NCI-H187 (cell line): Measurements from ENCODE around the gene MKI67.
"Not testable (repeated sequence)": the region's sequence is repeated elsewhere in the genome, so short reads cannot be mapped to it uniquely, and the experiment has no call there.

Experiments
- DNase-seq, 2 experiments: peaks; one replicate each; lab custom pipeline; 2025; lab: John Stamatoyannopoulos, UW

MKI67 gene, protein sequence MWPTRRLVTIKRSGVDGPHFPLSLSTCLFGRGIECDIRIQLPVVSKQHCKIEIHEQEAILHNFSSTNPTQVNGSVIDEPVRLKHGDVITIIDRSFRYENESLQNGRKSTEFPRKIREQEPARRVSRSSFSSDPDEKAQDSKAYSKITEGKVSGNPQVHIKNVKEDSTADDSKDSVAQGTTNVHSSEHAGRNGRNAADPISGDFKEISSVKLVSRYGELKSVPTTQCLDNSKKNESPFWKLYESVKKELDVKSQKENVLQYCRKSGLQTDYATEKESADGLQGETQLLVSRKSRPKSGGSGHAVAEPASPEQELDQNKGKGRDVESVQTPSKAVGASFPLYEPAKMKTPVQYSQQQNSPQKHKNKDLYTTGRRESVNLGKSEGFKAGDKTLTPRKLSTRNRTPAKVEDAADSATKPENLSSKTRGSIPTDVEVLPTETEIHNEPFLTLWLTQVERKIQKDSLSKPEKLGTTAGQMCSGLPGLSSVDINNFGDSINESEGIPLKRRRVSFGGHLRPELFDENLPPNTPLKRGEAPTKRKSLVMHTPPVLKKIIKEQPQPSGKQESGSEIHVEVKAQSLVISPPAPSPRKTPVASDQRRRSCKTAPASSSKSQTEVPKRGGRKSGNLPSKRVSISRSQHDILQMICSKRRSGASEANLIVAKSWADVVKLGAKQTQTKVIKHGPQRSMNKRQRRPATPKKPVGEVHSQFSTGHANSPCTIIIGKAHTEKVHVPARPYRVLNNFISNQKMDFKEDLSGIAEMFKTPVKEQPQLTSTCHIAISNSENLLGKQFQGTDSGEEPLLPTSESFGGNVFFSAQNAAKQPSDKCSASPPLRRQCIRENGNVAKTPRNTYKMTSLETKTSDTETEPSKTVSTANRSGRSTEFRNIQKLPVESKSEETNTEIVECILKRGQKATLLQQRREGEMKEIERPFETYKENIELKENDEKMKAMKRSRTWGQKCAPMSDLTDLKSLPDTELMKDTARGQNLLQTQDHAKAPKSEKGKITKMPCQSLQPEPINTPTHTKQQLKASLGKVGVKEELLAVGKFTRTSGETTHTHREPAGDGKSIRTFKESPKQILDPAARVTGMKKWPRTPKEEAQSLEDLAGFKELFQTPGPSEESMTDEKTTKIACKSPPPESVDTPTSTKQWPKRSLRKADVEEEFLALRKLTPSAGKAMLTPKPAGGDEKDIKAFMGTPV (N-terminal part only)

DNA sequence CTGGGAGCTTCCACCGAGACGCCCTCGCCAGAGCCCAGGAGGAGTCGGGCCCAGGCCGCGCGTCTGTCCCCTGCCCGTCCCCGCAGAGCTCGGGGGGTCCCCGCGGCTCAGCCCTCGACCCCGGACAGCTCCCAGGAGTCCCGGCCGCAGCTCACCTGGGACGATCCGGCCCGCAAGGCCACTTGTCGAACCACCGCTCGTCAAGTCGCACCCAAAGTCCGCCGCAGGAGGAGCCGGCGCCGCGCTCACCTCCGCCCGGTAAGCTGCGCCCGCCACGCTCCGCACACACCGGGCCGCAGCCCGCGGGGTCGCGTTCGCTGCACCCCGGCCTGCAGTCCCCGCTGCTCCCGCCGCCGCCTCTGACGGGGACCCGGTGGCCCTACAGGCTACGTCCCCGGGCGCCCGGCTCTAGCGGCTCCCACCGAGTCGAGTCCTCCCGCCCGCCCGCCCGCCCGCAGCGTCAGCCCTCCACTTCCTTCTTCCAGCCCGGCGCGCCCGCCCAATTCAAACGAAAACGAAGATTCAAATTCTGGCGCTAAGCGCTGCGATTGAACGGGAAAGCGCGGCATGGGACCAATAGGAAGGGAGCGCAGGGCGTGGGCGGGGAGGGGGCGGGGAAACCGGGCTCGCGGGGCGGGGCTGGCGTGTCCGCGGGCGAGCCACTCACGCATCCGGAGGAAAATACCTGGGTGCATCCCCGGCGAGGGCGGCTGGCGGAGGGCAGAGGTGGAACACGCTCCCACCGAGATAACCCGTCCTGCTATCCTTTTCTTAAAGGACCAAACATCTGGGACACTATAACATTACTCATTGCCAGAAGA is at the start of gene MKI67:
TSS of gene MKI67 (minus strand) at position 480 of the 821 bp plus-strand sequence. CDS start 756 bp downstream, outside the sequence.
- DNase-seq: peak; percentile 58 to 80

- no peak for DNase-seq
Observed at GRCh38 chr10:128174581-128175559, 48.6 kb upstream of the MKI67 start.

- no peak for DNase-seq
Observed at GRCh38 chr10:128173386-128173785, 47.2 kb upstream of the MKI67 start.

- DNase-seq: no peak
Observed at GRCh38 chr10:128172756-128173155, 46.5 kb upstream of the MKI67 start.

DNA sequence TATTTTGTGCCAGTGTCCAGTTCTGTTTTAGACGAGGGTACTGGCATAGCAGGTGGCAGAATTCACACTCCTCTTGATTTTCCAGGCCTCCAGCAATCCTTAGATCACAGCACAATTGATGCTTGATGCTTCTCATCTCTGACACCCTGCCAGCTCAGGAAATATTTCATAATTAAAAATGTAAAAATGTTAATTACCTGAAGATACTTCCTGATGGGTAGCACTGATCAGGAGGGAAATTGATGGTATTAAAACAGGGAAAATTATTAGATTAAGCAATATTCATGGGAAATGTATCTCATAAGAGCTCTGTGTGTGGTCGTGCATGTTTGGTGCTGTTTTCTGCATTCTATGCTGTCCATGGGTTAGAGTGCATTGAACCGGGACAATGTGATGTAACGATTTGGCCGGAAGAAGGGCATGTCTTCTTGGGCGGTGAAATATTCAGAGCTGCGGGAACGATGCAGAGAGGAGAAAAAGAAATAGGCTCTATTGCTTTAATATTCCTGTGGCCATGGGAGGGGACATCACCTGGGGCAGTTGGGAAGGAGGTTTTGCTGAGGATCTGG is 43.7 kb upstream of the MKI67 start:
- no peak for DNase-seq

DNA sequence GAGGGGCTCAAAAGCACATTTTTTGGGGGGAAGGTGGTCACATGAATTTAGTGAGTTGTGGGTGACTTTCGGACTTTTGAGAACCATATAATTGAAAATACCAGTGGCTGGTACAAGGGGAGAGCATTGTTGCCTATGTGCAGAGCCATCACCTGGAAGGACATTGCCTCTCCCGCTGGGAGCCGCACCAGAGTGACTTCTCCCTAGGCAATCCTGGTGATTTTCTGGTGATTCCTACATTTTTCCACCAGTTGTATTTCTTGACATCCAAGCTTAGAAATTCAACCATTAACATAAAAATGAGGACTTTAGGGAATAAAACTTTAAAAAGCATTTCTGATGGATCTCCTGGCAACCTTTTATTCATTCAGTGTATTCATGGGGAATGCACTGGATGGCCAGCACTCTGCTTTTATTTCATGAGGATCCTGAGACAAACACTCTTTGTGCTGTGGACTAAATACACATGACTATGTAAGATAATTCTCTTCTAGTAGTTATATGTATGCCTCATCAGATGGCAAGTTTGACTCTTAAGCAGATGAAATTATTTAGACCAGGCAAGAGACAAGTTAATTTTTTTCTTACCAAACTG is 41.8 kb upstream of the MKI67 start:
- no peak for DNase-seq

- DNase-seq: not testable (repeated sequence)
Observed at GRCh38 chr10:128167123-128167522, 40.9 kb upstream of the MKI67 start.

DNA sequence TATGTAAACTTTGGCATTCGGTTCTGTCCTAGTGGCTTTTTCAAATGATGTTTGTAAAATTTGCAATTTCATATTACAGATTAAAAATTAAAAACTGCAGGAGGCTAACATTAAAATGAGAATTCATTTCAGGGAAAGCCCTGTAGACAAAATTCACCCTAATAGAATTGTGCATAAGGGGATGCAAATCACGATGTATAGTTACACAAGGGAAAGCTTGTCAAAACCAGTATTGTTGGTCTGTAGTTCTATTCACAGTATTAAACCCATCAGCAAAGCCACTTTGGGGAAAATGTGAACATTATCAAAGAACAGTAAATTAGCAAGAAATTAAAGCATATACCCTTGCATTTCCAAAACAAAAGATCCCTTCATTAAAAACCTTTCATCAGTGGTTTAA is 39.9 kb upstream of the MKI67 start:
- no peak for DNase-seq

- DNase-seq: no peak
Observed at GRCh38 chr10:128165536-128165935, 39.3 kb upstream of the MKI67 start.

DNA sequence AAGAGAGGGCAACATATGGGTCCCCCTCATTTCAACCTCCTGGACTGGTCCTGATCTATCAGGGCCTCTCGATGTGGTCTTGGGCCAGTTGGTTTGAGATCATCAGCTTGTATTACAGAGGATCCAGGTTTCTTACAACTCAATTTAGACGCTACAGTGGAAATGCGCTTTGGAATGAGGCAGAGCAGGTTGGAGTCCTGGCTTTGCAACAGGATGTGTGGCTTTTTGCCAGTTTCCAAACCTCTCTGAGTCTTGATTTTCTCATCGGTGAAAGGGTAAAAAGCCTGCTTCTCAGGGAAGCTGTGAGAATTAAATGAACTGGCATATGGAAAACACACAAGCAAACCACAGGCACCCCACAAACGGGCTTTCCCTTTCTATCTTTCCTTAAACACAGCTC is 37.5 kb upstream of the MKI67 start:
- DNase-seq: no peak

DNA sequence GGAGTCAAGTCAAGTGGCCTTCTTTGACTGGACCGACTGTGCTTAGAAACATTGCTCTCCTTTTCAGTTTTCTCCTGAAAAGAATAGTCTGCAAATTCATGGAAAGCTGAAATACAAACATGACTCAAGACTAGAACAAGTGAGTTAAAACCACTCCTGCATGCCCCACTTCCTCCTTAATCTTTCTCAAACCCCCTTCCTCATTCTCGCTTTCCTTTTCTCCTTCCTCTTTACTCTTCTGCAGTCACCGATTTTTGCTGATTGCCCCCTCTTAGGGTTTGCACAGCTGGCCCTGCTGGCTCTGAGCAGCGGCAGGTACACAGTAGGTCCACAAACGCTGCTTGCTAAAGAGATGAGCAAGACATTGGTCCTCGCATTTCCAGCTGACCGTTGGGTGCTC is 34.8 kb upstream of the MKI67 start:
- DNase-seq: no peak

GRCh38 chr10:128160297-128160711 is 34.1 kb upstream of the MKI67 start:
- DNase-seq: no peak

DNA sequence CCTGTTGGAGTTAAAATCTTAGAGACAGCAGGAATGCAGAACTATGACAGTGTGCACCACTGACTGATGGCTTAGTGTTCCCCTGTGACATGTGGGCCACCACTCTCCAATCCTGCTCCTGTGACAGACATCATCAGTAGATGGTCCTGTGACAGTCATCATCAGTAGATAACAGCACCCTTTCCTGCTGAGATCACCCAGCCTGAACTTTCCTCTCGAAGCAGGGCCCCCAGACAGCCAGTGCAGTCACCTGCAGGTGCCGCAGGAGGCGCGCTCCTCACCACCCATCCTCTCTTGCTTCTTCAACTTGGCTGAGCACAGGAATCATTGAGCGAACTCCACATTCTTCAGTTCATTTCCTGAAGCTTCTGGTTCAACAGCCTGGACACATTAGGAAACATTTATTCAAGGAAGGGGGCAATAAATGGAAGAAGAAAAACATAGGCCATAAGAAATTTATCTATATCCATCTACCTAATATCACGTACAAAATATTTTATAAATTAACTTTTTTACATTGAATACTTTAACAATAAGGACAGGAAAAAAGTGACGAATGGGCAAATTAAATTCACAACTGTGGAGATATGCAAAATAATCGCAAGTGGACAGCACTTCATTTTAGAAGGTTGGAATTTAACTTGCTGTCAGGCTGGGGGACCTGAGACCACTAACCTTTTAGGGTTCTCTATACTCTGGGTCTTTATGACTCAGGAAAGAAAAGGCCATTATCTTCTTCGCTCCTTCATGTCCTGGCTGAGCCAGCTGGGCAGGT is 32.0 kb upstream of the MKI67 start:
- DNase-seq: no peak

- DNase-seq: no peak
Observed at GRCh38 chr10:128156999-128157755, 31.0 kb upstream of the MKI67 start.

- DNase-seq: no peak
Observed at GRCh38 chr10:128152741-128153580, 26.7 kb upstream of the MKI67 start.

DNA sequence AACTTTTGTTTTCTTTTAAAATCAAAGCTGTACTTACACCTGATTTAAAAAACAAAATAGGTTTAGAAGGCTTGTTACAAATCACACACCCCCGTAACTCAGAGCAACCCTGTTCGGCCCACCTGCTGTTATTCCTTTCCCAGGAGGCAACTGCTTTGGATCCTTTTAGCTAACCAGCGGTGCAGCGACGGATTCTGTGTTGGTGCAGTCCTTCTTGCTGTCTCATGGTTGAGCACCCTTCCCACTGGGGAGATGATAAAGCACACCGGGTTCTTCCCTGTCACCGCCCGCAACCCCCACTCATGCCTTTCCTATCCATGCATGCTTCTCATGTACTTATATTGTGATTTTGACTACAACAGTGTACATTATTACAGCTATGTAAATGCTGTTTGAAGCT is 24.8 kb upstream of the MKI67 start:
- DNase-seq: no peak

DNA sequence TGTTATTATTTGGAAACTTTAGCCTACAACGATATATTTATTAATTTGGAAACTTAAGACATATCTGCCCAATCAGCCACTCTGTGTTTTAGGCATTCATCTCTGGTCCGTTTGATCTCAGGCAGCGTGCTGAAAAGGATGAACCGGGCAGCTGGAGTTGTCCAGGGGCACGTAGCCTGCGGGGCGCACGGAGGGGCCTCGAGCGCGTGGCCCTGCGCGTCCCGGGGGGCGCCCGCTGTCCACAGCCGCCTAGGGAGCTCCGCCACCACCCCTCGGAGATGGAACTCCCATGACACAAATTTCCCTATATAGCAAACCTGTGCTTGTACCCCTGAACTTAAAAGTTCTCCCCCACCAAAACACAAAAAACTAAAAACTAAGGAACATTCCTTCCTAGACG is 24.3 kb upstream of the MKI67 start:
- DNase-seq: no peak
